ENCODE data around the gene FAM181B. TPM values are rescaled to one million over a fixed set of nuclear protein-coding genes. Genes with fewer than 3 reads are reported as not detected.

The FAM181B gene
- total RNA-seq, 2 experiments from 2014 or later, result not detected

DNA sequence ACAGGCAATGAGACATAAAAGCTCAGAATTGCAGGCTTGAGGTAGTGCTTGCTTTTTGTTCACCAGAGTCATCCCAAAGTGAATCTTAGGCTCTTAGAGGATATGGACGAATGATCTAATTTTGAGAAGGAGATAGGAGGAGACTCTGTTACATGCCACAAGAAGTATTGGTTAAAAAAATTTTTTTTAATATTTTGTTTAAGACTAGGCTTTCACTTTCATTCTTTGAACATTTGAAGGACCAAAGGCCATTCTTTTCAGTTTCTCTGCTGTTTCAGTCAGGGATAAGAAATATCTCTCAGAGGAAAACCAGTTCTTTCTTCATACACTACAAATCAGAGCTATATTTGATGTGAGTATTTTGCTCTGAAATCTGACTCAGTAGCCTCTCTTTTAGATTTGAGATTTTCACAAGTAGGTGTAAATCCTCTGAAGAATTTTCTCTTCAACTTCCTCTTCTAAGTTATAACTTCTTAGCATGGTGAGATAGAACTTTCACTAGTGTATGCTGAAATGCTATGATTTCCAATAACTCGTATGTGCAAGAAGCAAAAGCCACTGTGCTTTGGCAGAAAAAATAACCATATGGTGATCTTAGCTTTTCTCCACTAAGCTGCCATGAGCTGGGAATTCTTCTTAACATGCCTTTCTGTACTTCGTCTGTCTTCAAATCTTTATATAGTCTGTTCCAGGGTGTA lies 24.1 kb upstream of the FAM181B start:
- CTCF ChIA-PET, result interaction anchor here (1.0 to 2.1 kb wide), 3 partner anchors 11 to 109 kb away, joined by 3 to 7 read pairs (median 4); no protein-coding TSS in a partner anchor
- no peaks in the 10 kb centered on the region for H3K9me3 Mint-ChIP-seq (ENCODE audit: insufficient read depth)
- ATAC-seq (no peak), DNase-seq (no peak)
- H3K4me1 Mint-ChIP-seq (ENCODE audit: low read depth), result peaks cover 13% of the 10 kb centered on the region
- H3K4me3 Mint-ChIP-seq, result no peak overlapping the region
- H3K27me3 Mint-ChIP-seq (ENCODE audit: low read depth), result peaks cover 8% of the 10 kb centered on the region
- no peaks in the 10 kb centered on the region for H3K36me3 Mint-ChIP-seq (ENCODE audit: low read depth)
- no peak overlapping the region for H3K27ac Mint-ChIP-seq
- POLR2A ChIA-PET, result interaction anchor here (0.7 kb wide), 1 partner anchor 48 kb away, joined by 3 read pairs; no protein-coding TSS in a partner anchor

DNA sequence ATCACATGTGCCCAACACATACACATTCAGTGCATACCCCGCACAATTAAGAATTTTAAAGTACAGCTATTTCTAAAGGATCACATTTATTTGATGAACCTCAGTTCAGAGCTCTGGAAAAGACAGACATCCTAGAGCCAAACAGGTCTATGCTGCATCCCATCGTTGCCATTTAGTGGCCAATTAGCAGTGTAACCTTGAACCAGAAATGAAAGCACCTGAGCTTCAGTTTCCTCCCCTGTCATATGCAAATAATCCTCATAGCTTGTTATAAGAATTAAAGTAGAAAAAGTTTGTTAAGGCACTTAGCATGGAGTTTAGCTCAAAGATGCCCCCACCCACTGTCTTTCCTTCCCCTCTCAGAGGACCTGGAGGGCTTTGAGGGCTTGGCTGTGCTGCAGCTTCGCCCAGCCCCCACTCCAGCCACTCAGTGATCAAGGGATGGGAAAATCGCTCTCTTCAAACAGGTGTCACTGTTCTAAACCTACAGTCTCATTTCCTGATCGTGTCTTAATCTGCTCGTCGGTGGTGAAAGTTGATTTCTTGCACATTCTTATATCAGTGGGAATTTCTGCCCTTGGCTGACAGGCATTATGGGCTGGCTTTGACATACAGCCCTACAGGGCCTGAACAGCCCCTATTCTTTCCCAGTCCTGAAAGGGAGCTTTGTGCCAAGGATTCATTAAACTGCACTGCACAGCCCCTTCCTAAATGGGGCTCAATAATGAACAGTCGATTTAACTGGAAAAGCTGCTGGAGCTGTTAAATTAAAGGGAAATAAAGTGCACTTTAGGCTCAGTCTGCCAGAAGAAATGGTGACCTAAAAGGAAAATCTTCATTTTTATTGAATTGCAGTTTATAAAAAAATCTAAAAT lies 23.3 kb upstream of the FAM181B start:
- Mint-ChIP-seq H3K36me3 (ENCODE audit: low read depth) (no peaks in the 10 kb centered on the region), H3K27ac (no peak overlapping the region), H3K9me3 (ENCODE audit: insufficient read depth) (no peaks in the 10 kb centered on the region), H3K27me3 (ENCODE audit: low read depth) (peaks cover 13% of the 10 kb centered on the region), H3K4me1 (ENCODE audit: low read depth) (peaks cover 13% of the 10 kb centered on the region), H3K4me3 (no peak overlapping the region)
- no peak for DNase-seq
- peak; percentile 11 for ATAC-seq
- POLR2A ChIA-PET, result no interaction called here
- CTCF ChIA-PET, result interaction anchor here (1.0 to 2.1 kb wide), 4 partner anchors 12 to 110 kb away, joined by 3 to 8 read pairs (median 6); no protein-coding TSS in a partner anchor

DNA sequence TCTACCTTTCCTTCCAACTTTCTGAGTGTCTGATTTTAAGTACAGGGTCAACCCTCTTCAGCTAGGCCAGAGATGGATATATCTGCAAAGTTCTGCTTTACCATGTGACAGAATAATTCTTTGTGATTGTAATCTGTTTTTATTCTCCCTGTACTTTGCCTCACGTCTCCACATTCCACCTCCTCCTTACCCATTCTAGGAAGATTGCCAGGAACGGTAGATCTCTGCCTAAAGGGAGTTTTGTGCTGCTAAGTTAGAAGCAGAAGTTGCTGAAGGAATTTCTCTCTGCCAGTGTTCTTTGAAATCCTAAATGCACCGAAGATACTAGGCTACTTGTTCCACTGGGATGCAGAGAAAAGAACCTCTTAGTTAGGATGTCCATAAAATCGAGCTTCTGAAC lies 20.7 kb upstream of the FAM181B start:
- Mint-ChIP-seq H3K9me3 (ENCODE audit: insufficient read depth) (no peaks in the 10 kb centered on the region), H3K4me3 (no peak overlapping the region), H3K27ac (no peak overlapping the region), H3K4me1 (ENCODE audit: low read depth) (peaks cover 30% of the 10 kb centered on the region), H3K36me3 (ENCODE audit: low read depth) (no peaks in the 10 kb centered on the region), H3K27me3 (ENCODE audit: low read depth) (peaks cover 13% of the 10 kb centered on the region)
- ChIA-PET POLR2A (no interaction called here), CTCF (interaction anchor here (1.1 kb wide), 1 partner anchor 37 kb away, joined by 3 read pairs; no protein-coding TSS in a partner anchor)
- no peak for DNase-seq
- no peak for ATAC-seq

DNA sequence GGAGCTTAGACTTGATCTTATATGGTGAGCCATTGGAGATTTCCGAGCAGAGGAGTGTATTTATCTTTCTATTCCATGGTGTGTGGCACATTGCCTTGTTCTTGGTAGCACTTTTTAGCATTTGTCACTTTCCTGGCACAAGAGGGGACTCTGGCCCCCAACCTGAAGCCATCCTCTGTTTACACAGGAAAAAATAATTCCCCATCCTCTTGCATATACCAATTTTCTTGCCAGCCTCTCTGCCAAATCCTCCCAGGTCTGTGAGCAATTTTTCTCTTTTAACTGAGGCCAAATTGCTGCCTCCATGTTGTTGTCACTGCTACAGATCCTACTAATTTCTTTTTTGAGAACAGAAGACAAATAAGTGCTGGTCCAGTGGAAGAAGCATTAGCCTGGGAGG lies 20.3 kb upstream of the FAM181B start:
- Mint-ChIP-seq H3K9me3 (ENCODE audit: insufficient read depth) (no peaks in the 10 kb centered on the region), H3K27me3 (ENCODE audit: low read depth) (peaks cover 13% of the 10 kb centered on the region), H3K27ac (no peak overlapping the region), H3K4me3 (no peak overlapping the region), H3K4me1 (ENCODE audit: low read depth) (peaks cover 30% of the 10 kb centered on the region), H3K36me3 (ENCODE audit: low read depth) (no peaks in the 10 kb centered on the region)
- ChIA-PET POLR2A (no interaction called here), CTCF (interaction anchor here (1.1 to 2.1 kb wide), 2 partner anchors 21 to 36 kb away, joined by 3 to 8 read pairs; no protein-coding TSS in a partner anchor)
- ATAC-seq (no peak), DNase-seq (no peak)

DNA sequence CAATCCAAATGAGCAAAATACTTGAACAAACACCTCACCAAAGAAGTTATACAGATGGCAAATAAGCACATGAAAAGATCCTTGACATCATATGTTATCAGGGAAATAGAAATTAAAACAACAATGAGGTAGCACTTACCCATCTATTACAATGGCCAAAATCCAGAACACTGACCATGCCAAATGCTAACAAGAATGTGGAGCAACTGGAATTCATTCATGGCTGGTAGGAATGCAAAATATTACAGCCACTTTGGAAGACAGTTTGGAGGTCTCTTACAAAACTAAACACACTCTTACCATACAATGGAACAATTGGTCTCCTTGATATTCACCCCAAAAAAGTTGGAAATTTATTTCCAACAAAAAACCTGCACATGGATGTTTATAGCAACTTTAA lies 19.1 kb upstream of the FAM181B start:
- Mint-ChIP-seq H3K4me1 (ENCODE audit: low read depth) (peaks cover 27% of the 10 kb centered on the region), H3K36me3 (ENCODE audit: low read depth) (no peaks in the 10 kb centered on the region), H3K27me3 (ENCODE audit: low read depth) (peaks cover 13% of the 10 kb centered on the region), H3K4me3 (no peak overlapping the region), H3K27ac (no peak overlapping the region), H3K9me3 (ENCODE audit: insufficient read depth) (no peaks in the 10 kb centered on the region)
- no peak for DNase-seq
- ChIA-PET CTCF (interaction anchor here (1.0 to 2.1 kb wide), 2 partner anchors 19 to 23 kb away, joined by 5 to 8 read pairs; partner anchors contain the start of gene FAM181B), POLR2A (no interaction called here)
- no peak for ATAC-seq

DNA sequence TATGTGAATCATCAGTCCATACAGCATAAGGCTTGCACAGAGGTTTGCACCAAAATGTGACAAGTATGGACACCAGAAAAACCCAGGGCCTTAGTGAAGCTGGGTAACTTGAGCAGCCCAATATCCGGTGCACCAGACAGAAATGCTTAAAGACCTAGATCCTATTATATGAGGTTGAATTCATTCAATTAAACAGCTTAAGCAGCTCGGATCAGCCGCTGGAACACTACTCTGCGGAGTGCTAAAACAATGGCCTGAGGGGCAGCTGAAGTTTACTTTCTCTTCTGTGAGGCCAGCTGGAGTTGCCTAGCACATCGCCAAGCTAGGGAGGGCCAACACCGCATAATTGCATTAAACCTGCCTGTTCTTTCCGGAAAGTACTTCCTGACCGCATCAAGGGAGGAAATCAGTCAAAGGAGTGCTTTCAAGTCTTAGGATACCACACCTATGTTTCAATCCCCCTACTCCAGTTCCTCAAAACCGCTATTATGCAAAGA lies 17.0 kb upstream of the FAM181B start:
- Mint-ChIP-seq H3K9me3 (ENCODE audit: insufficient read depth) (no peaks in the 10 kb centered on the region), H3K27me3 (ENCODE audit: low read depth) (peaks cover 17% of the 10 kb centered on the region), H3K4me1 (ENCODE audit: low read depth) (peaks cover 16% of the 10 kb centered on the region), H3K4me3 (peak overlapping the region; percentile 22), H3K27ac (peak overlapping the region; percentile 4), H3K36me3 (ENCODE audit: low read depth) (no peaks in the 10 kb centered on the region)
- POLR2A ChIA-PET, result no interaction called here
- ATAC-seq (peak; percentile 82), DNase-seq (peak; percentile 44)
- CTCF ChIA-PET, result interaction anchor here (1.2 to 1.4 kb wide), 3 partner anchors 33 to 542 kb away, joined by 3 to 8 read pairs (median 3); no protein-coding TSS in a partner anchor

DNA sequence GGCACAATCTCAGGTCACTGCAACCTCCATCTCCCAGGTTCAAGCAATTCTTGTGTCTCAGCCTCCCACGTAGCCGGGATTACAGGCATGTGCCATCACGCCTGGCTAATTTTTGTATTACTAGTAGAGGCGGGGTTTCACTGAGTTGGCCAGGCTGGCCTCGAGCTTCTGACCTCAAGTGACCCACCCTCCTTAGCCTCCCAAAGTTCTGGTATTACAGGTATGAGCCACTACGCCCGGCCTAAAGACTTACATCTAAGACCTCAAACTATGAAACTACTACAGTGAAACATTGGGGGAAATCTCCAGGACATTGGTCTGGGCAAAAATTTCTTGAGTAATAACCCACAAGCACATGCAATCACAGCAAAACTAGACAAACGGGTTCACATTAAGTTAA lies 13.8 kb upstream of the FAM181B start:
- no peak overlapping the region for H3K27ac Mint-ChIP-seq
- DNase-seq (no peak), ATAC-seq (no peak)
- peaks cover 14% of the 10 kb centered on the region for H3K27me3 Mint-ChIP-seq (ENCODE audit: low read depth)
- no peaks in the 10 kb centered on the region for H3K9me3 Mint-ChIP-seq (ENCODE audit: insufficient read depth)
- peaks cover 16% of the 10 kb centered on the region for H3K4me1 Mint-ChIP-seq (ENCODE audit: low read depth)
- no peak overlapping the region for H3K4me3 Mint-ChIP-seq
- H3K36me3 Mint-ChIP-seq (ENCODE audit: low read depth), result no peaks in the 10 kb centered on the region
- ChIA-PET CTCF (no interaction called here), POLR2A (no interaction called here)

DNA sequence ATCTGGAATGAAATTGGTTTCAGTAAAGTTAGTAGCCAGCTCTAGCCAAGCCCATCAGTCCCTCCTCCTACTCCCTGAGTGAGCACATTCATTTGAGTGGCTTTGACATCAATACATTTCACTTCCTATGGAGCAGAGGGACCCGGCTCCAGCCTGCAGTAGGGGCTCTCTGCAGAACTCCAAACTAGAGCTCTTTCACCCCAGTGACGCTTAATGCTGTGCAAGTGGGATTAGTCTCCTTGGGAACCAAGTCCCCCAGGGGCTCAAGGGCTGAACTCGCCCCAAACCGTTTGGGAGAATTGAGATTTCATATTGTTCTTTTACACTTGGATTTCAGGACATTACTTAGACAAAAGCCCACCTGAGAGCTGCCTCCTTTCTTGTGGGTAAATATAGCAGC lies 4.4 kb upstream of the FAM181B start:
- Mint-ChIP-seq H3K4me1 (ENCODE audit: low read depth) (no peaks in the 10 kb centered on the region), H3K27me3 (ENCODE audit: low read depth) (peaks cover 43% of the 10 kb centered on the region), H3K27ac (no peak overlapping the region), H3K9me3 (ENCODE audit: insufficient read depth) (no peaks in the 10 kb centered on the region), H3K4me3 (no peak overlapping the region), H3K36me3 (ENCODE audit: low read depth) (no peaks in the 10 kb centered on the region)
- ChIA-PET CTCF (interaction anchor here (0.9 kb wide), 1 partner anchor 38 kb away, joined by 4 read pairs; no protein-coding TSS in a partner anchor), POLR2A (no interaction called here)
- DNase-seq (no peak), ATAC-seq (no peak)

DNA sequence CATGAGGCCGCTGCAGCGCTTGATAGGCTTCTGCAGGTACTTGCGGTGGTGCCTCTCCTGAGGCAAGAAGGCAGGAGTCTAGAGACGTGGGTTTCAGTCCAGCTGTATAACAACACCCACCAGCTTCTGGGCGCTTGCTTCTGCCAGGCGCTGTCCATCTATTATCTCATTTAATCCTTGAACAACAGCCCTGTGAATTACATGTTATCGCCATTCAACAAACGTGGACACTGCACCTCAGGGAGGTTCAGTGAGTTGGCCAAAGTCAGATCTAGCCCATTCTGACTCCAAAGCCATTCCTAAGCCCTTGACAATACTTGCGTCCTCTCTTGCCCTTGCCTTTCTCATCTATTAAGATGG lies 436 bp upstream of the FAM181B start:
- Mint-ChIP-seq H3K4me3 (peak overlapping the region; percentile 26), H3K9me3 (ENCODE audit: insufficient read depth) (no peaks in the 10 kb centered on the region), H3K36me3 (ENCODE audit: low read depth) (no peaks in the 10 kb centered on the region), H3K4me1 (ENCODE audit: low read depth) (no peaks in the 10 kb centered on the region), H3K27ac (no peak overlapping the region), H3K27me3 (ENCODE audit: low read depth) (peaks cover 61% of the 10 kb centered on the region)
- CTCF ChIA-PET, result interaction anchor here (1.0 to 1.7 kb wide), 5 partner anchors 11 to 33 kb away, joined by 3 to 6 read pairs (median 5); no protein-coding TSS in a partner anchor
- ATAC-seq, result no peak
- DNase-seq, result no peak
- POLR2A ChIA-PET, result no interaction called here

DNA sequence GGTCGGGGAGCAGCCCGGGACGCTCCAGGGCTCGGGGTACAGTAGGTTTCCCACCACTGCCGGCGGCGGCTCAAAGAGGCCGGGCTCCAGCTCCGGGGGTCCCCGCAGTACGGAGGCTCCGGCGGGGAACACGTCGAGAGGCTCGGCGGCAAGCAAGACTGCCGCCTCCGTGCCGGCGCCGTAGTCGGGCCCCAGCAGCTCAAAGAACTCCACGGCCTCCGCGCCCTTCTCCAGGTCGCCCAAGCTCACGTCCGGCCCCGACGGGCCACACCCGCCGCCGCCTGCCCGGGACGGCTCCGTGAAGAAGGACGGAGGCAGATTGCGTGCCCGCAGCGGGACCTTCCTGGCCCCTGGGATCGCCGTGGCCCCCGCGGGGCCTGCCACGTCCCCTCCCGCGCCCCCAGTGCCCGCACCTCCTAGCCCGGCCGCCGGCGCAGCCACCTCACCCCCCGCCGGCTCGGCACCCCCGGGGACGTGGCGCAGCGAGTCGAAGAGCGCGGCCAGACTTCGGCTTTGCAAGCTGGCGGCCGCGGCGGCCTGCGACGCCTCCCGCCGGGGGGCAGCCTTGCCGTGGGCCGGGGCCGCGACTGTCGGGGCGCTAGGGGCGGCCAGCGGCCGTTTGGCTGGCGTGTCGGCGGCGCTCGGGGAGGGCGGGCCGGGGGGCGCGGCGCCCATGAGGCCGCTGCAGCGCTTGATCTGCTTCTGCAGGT lies 775 bp downstream of the FAM181B start:
- DNase-seq, result no peak
- no peaks in the 10 kb centered on the region for H3K4me1 Mint-ChIP-seq (ENCODE audit: low read depth)
- no peak overlapping the region for H3K27ac Mint-ChIP-seq
- H3K27me3 Mint-ChIP-seq (ENCODE audit: low read depth), result peaks cover 65% of the 10 kb centered on the region
- CTCF ChIA-PET, result interaction anchor here (1.3 to 1.7 kb wide), 4 partner anchors 10 to 43 kb away, joined by 3 to 6 read pairs (median 4); no protein-coding TSS in a partner anchor
- ATAC-seq, result peak; percentile 35
- H3K9me3 Mint-ChIP-seq (ENCODE audit: insufficient read depth), result no peaks in the 10 kb centered on the region
- peak overlapping the region; percentile 56 for H3K4me3 Mint-ChIP-seq
- H3K36me3 Mint-ChIP-seq (ENCODE audit: low read depth), result no peaks in the 10 kb centered on the region
- POLR2A ChIA-PET, result no interaction called here

DNA sequence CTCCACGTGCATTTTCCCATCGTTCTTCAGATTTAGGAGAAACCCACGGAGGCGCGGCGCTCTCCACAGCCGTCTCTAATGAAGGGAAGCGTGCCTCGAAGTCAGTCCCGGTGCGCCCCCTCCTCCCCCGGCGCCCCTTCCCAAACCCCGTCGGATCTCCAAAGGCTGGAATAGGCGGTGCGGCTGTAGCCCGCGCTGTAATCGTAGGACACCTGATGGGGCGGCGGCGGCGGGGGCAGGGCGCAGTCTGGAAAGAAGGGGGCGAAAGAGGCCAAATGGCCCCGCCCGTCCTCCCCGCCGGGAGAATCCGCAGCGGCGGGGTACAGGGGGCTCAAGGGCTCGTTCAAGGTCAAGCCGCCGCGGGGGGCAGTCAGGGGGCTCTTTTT lies 1.3 kb downstream of the FAM181B start:
- Mint-ChIP-seq H3K4me3 (no peak overlapping the region), H3K36me3 (ENCODE audit: low read depth) (no peaks in the 10 kb centered on the region), H3K4me1 (ENCODE audit: low read depth) (no peaks in the 10 kb centered on the region), H3K27me3 (ENCODE audit: low read depth) (peaks cover 61% of the 10 kb centered on the region), H3K27ac (no peak overlapping the region), H3K9me3 (ENCODE audit: insufficient read depth) (no peaks in the 10 kb centered on the region)
- ATAC-seq (no peak), DNase-seq (no peak)
- CTCF ChIA-PET, result interaction anchor here (1.4 to 1.6 kb wide), 2 partner anchors 9 to 44 kb away, joined by 3 to 4 read pairs; no protein-coding TSS in a partner anchor
- POLR2A ChIA-PET, result interaction anchor here (0.6 kb wide), 1 partner anchor 439 kb away, joined by 3 read pairs; no protein-coding TSS in a partner anchor
